ENCODE measurements around the gene FAM118B.

FAM118B gene

GRCh38 chr11:126175393-126175792 is 36.2 kb upstream of the FAM118B start:
- TF ChIP-seq, protein P1, sequence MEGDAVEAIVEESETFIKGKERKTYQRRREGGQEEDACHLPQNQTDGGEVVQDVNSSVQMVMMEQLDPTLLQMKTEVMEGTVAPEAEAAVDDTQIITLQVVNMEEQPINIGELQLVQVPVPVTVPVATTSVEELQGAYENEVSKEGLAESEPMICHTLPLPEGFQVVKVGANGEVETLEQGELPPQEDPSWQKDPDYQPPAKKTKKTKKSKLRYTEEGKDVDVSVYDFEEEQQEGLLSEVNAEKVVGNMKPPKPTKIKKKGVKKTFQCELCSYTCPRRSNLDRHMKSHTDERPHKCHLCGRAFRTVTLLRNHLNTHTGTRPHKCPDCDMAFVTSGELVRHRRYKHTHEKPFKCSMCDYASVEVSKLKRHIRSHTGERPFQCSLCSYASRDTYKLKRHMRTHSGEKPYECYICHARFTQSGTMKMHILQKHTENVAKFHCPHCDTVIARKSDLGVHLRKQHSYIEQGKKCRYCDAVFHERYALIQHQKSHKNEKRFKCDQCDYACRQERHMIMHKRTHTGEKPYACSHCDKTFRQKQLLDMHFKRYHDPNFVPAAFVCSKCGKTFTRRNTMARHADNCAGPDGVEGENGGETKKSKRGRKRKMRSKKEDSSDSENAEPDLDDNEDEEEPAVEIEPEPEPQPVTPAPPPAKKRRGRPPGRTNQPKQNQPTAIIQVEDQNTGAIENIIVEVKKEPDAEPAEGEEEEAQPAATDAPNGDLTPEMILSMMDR (IDR thresholded peaks at IDR 0.05; ENCODE audit: control insufficient read depth, insufficient read depth, low read depth, low read length, missing control alignments): no peak
- DNase-seq (ENCODE audit: low read depth): no peak
- no peak overlapping the region for H3K4me3 ChIP-seq (ENCODE audit: control insufficient read depth, low read depth, low read length)

DNA sequence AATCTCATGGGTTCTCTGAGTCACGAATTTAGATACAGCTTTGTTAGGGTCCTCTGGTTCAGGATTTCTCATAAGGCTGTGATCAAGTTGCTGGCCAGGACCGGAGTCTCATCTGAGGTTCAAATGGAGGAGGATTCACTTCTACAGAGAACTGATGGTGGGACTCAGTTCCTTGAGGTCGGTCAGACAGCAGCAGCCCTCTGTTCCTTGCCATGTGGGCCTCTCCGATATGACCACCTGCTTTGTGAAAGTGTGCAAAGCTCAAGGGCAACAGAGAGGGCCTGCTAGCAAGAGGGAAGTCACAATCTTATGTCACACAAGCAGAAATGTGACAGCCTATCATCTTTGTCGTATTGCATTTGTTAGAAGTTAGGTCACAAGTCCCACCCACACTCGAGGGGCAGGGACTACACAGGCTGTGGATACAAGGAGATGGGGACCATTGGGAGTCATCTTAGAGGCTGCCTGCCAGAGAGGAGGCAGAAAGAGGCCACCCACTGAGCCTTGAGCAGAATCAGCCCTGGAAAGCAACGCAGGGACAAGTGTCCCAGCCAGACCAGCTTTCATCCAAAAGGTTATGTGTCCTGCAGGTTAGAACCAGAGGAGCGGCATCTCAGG is 34.6 kb upstream of the FAM118B start:
- TF ChIP-seq, protein P1 (IDR thresholded peaks at IDR 0.05; ENCODE audit: control insufficient read depth, insufficient read depth, low read depth, low read length, missing control alignments): no peak
- DNase-seq (ENCODE audit: low read depth): no peak
- H3K4me3 ChIP-seq (ENCODE audit: control insufficient read depth, low read depth, low read length): no peak overlapping the region

GRCh38 chr11:126181939-126182730 is 29.4 kb upstream of the FAM118B start:
- TF ChIP-seq, protein P1 (IDR thresholded peaks at IDR 0.05; ENCODE audit: control insufficient read depth, insufficient read depth, low read depth, low read length, missing control alignments): no peak
- no peak overlapping the region for H3K4me3 ChIP-seq (ENCODE audit: control insufficient read depth, low read depth, low read length)
- no peak for DNase-seq (ENCODE audit: low read depth)

DNA sequence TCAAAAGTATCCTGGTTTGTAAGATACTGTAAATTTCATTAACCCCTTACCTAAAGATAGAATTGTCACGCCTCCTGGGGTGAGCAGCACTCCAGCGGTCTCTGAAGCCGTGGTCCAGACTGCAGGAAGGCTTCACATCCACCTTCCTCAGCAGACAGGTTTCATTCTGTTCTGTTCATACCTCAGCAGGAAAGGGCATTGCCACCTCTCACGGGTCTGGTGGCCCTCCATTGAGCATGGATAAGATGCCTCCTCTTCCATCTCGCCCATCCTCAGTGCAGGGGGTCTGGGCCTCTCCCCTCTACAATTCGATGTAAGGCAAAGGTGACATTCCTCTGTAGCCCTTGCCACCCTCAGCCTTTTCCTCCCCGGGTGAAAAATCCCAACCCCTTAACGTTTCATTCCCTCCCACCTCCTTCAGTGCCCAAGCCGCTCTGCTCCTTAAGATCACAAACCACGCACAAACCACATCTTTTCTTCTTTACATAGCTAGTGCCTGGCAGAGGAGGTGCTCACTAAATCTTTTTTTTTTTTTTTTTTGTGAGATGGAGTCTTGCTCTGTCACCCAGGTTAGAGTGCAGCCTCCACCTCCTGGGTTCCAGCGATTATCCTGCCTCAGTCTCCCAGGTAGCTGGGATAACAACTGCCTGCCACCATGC is 28.7 kb upstream of the FAM118B start:
- TF ChIP-seq, protein P1 (IDR thresholded peaks at IDR 0.05; ENCODE audit: control insufficient read depth, insufficient read depth, low read depth, low read length, missing control alignments): no peak
- no peak for DNase-seq (ENCODE audit: low read depth)

DNA sequence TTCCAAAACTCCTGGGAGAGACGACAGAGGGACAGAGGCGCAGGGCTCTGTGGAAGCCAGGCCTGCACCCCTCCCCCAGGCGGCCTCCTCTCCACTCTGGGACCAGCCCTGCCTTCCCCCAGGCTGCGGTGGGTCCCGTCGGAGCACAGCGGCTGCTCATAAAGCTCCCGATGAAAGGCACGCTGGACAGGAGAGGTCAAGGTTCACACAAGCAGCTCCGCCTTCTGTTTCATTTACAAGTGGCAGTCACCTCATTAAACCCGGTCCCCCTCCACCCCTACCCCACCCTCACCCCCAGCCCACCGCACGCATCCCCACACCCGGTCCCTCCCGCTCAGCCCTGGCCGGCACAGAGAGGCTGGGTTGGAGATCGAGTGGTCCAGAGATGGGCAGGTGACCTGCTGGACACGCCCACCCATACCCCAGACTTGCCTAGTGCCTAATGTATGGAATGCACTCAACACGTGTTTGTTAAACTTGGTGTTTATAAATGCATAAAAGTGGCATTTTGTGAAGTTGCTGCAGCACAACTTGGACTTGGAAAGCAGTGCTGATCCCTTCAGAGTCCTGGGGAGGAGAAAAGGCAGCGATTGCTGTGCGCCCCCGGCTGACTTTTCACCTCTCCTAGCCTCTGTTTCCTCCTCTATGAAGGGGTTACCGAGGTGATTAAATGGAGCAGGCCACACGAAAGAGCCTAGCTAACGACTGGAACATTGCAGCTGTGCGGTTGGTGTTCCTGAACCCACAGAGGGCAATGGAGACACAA is 26.1 kb upstream of the FAM118B start:
- H3K4me3 ChIP-seq (ENCODE audit: control insufficient read depth, low read depth, low read length): no peak overlapping the region
- TF ChIP-seq, protein P1 (IDR thresholded peaks at IDR 0.05; ENCODE audit: control insufficient read depth, insufficient read depth, low read depth, low read length, missing control alignments): no peak
- no peak for DNase-seq (ENCODE audit: low read depth)

More for the DNA sequence above, 28.7 kb upstream of the FAM118B start:
- no peak overlapping the region for H3K4me3 ChIP-seq (ENCODE audit: control insufficient read depth, low read depth, low read length)

DNA sequence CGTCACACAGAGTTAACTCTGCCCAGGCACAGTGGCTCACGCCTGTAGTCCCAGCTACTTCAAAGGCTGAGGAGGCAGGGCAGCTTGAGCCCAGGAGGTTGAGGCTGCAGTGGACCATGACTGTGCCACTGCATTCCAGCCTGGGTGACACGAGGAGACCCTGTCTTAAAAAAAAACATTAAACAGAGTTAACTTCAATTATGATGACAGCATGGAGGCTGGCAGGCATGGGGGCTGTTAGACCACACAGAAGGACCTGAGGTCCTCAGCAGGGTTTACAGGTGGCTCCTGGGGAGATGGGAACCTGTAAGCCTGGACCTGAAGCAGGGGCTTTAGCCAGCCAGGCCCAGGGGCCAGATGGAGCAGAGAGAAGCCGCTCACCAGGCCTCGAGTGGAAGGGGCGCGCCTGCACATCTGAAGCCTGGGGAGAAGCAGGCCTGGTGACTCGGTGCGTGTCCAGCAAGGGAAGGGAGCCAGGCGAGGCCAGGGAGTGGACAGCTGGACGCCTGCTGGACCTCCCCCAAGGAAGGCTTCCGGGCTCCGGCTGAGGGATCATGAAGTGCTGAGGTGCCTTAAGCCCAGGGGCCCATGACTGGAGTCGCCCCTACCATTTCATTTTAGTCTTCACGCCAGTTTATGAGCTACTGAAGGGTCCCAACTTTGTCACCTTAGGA is 25.4 kb upstream of the FAM118B start:
- H3K4me3 ChIP-seq (ENCODE audit: control insufficient read depth, low read depth, low read length): no peak overlapping the region
- TF ChIP-seq, protein P1 (IDR thresholded peaks at IDR 0.05; ENCODE audit: control insufficient read depth, insufficient read depth, low read depth, low read length, missing control alignments): no peak
- no peak for DNase-seq (ENCODE audit: low read depth)

All from AG09309 (cell line).